ENCODE results near the gene VWA5B2. TPM values are rescaled to one million over a fixed set of nuclear protein-coding genes. Genes with fewer than 3 reads are reported as not detected.

The VWA5B2 gene
- total RNA-seq, 1 donor from 2014 or later: 23.7 TPM

GRCh38 chr3:184231671-184232070, 2.3 kb downstream of the VWA5B2 start:
- H3K9me3 Mint-ChIP-seq: no peaks in the 10 kb centered on the region
- peaks cover 71% of the 10 kb centered on the region for H3K27me3 Mint-ChIP-seq
- no peaks in the 10 kb centered on the region for H3K36me3 Mint-ChIP-seq
- peak overlapping the region; percentile 81 for H3K4me3 Mint-ChIP-seq
- peak overlapping the region; percentile 47 for H3K27ac Mint-ChIP-seq
- peaks cover 7% of the 10 kb centered on the region for H3K4me1 Mint-ChIP-seq (ENCODE audit: unreplicated experiment)
- TF ChIP-seq CTCF (conservative IDR thresholded peaks at IDR 0.05): no peak
- no peak for DNase-seq (ENCODE audit: extremely low spot score, unreplicated experiment)

GRCh38 chr3:184233127-184233843, 3.9 kb downstream of the VWA5B2 start:
- no peak for TF ChIP-seq CTCF (conservative IDR thresholded peaks at IDR 0.05)
- Mint-ChIP-seq H3K27ac (no peak overlapping the region), H3K9me3 (no peaks in the 10 kb centered on the region), H3K4me3 (peak overlapping the region; percentile 20), H3K36me3 (no peaks in the 10 kb centered on the region), H3K4me1 (ENCODE audit: unreplicated experiment) (peaks cover 7% of the 10 kb centered on the region), H3K27me3 (peaks cover 64% of the 10 kb centered on the region)
- no peak for DNase-seq (ENCODE audit: extremely low spot score, unreplicated experiment)

- no peak overlapping the region for H3K27ac Mint-ChIP-seq
- H3K27me3 Mint-ChIP-seq: peaks cover 55% of the 10 kb centered on the region
- H3K4me1 Mint-ChIP-seq (ENCODE audit: unreplicated experiment): peaks cover 7% of the 10 kb centered on the region
- no peaks in the 10 kb centered on the region for H3K9me3 Mint-ChIP-seq
- H3K4me3 Mint-ChIP-seq: no peak overlapping the region
- no peak for TF ChIP-seq CTCF (conservative IDR thresholded peaks at IDR 0.05)
- DNase-seq (ENCODE audit: extremely low spot score, unreplicated experiment): no peak
- no peaks in the 10 kb centered on the region for H3K36me3 Mint-ChIP-seq
Measured at GRCh38 chr3:184234224-184234623, 4.8 kb downstream of the VWA5B2 start.

GRCh38 chr3:184234671-184235380, 5.4 kb downstream of the VWA5B2 start:
- Mint-ChIP-seq H3K27ac (no peak overlapping the region), H3K4me1 (ENCODE audit: unreplicated experiment) (peaks cover 7% of the 10 kb centered on the region), H3K27me3 (peaks cover 55% of the 10 kb centered on the region), H3K36me3 (no peaks in the 10 kb centered on the region), H3K4me3 (no peak overlapping the region), H3K9me3 (no peaks in the 10 kb centered on the region)
- no peak for DNase-seq (ENCODE audit: extremely low spot score, unreplicated experiment)
- TF ChIP-seq CTCF (conservative IDR thresholded peaks at IDR 0.05): no peak

- Mint-ChIP-seq H3K36me3 (no peaks in the 10 kb centered on the region), H3K27me3 (peaks cover 55% of the 10 kb centered on the region), H3K4me3 (no peak overlapping the region), H3K9me3 (no peaks in the 10 kb centered on the region), H3K4me1 (ENCODE audit: unreplicated experiment) (peaks cover 7% of the 10 kb centered on the region), H3K27ac (no peak overlapping the region)
- no peak for DNase-seq (ENCODE audit: extremely low spot score, unreplicated experiment)
- no peak for TF ChIP-seq CTCF (conservative IDR thresholded peaks at IDR 0.05)
Measured at GRCh38 chr3:184235381-184236032, 6.1 kb downstream of the VWA5B2 start.

Measured in type B pancreatic cell (in vitro differentiated cells).